Tibial nerve (tissue), 4 donors: ENCODE measurements around the gene MLLT1. TPM values are rescaled to one million over a fixed set of nuclear protein-coding genes. Genes with fewer than 3 reads are reported as not detected.
A peak's percentile ranks its signal among the peaks of the same experiment; 100 is the strongest.

Source experiments
- DNase-seq, 2 donors: peaks; one replicate each; pipeline ENCODE4 v3.0.0-alpha.2; 2019; ENCODE audit warnings: low spot score in 2 of 2
- H3K27ac ChIP-seq, 4 donors: fragments of 200-600 bp; sonication (generic) in 3 of 4; one replicate each; pipeline ENCODE4 v1.5.1; 2017 to 2019; ENCODE audit warnings: mild to moderate bottlenecking in 1 of 4
- H3K27me3 ChIP-seq, 2 donors: fragments of 200-600 bp; sonication (generic) in 1 of 2; one replicate each; pipeline versions ENCODE4 v1.5.1 to v1.6.0; 2017 to 2019
- H3K36me3 ChIP-seq, 3 donors: fragments of 200-600 bp; sonication (generic); one replicate each; pipeline ENCODE4 v1.5.1; 2018 to 2019
- H3K4me1 ChIP-seq, 4 donors: fragments of 200-600 bp; sonication (generic) in 3 of 4; one replicate each; pipeline ENCODE4 v1.5.1; 2017 to 2019
- H3K4me3 ChIP-seq, 4 donors: fragments of 200-600 bp; sonication (generic) in 3 of 4; one replicate each; pipeline ENCODE4 v1.5.1; 2017 to 2019; ENCODE audit warnings: mild to moderate bottlenecking in 1 of 4, moderate library complexity in 1 of 4
- H3K9me3 ChIP-seq, 4 donors: fragments of 200-600 bp; sonication (generic) in 3 of 4; one replicate each; pipeline ENCODE4 v1.5.1; 2017 to 2019
- CTCF ChIP-seq, 5 experiments: fragments of 200-600 bp in 3 of 5; fragments of 450-650 bp in 2 of 5; sonication (generic) in 3 of 5; IDR thresholded peaks; one replicate each; pipeline ENCODE4 v1.5.1; 2016 to 2019; ENCODE audit warnings: antibody characterized with exemption in 5 of 5, mild to moderate bottlenecking in 3 of 5, moderate library complexity in 2 of 5
- EP300 ChIP-seq, 2 donors: sonication (generic); formaldehyde crosslinking; IDR thresholded peaks; one replicate each; pipeline ENCODE4 v1.6.1; 2017; ENCODE audit warnings: antibody characterized with exemption in 2 of 2, mild to moderate bottlenecking in 1 of 2
- POLR2A ChIP-seq, 2 donors: fragments of 450-650 bp; IDR thresholded peaks; one replicate each; pipeline ENCODE4 v1.6.1; 2017; ENCODE audit warnings: antibody characterized with exemption in 2 of 2, mild to moderate bottlenecking in 2 of 2, moderate library complexity in 2 of 2
- WGBS, 2 donors: methylation state at CpG; one replicate each; pipeline ENCODE4 v1.1.5; 2018; 5-methylcytosine and 5-hydroxymethylcytosine counted together
- total RNA-seq, 4 donors: library from RNA; depleted of rRNA; stranded (reverse); fragments of >200 nt; gene quantifications; one replicate each; pipeline ENCODE4 v1.1.0, GENCODE V29; 2016

MLLT1 gene
- total RNA-seq, 4 donors from 2014 or later: 15.1 to 42.0 (median 19.9) TPM

GRCh38 chr19:6224308-6224675, 55.5 kb downstream of the MLLT1 start:
- peak overlapping the region in 1 of 4 donors; percentile 36 for H3K27ac ChIP-seq
- H3K4me1 ChIP-seq: peaks cover 0 to 84% (median 28%) of the 10 kb centered on the region in 4 donors
- H3K27me3 ChIP-seq: no peaks in the 10 kb centered on the region
- TF ChIP-seq EP300 (IDR thresholded peaks at IDR 0.05) (no peak), POLR2A (IDR thresholded peaks at IDR 0.05) (no peak), CTCF (IDR thresholded peaks at IDR 0.05) (no peak)
- DNase-seq: no peak
- H3K9me3 ChIP-seq: no peaks in the 10 kb centered on the region
- H3K36me3 ChIP-seq: peaks cover 0 to 79% (median 0%) of the 10 kb centered on the region in 3 donors
- 86 to 90% methylated on average over 3 to 4 of the region's 4 CpGs for WGBS, 2 donors
- no peak overlapping the region for H3K4me3 ChIP-seq

GRCh38 chr19:6223461-6224307, 56.1 kb downstream of the MLLT1 start:
- Histone ChIP-seq H3K27me3 (no peaks in the 10 kb centered on the region), H3K4me3 (no peak overlapping the region), H3K4me1 (peaks cover 0 to 84% (median 32%) of the 10 kb centered on the region in 4 donors), H3K9me3 (no peaks in the 10 kb centered on the region), H3K27ac (peak overlapping the region in 1 of 4 donors; percentile 36), H3K36me3 (peaks cover 0 to 79% (median 0%) of the 10 kb centered on the region in 3 donors)
- no peak for DNase-seq
- WGBS, 2 donors: 71 to 74% methylated on average over 13 to 16 of the region's 18 CpGs
- TF ChIP-seq POLR2A (IDR thresholded peaks at IDR 0.05) (no peak), EP300 (IDR thresholded peaks at IDR 0.05) (no peak), CTCF (IDR thresholded peaks at IDR 0.05) (no peak)

- no peaks in the 10 kb centered on the region for H3K27me3 ChIP-seq
- no peak for DNase-seq
- TF ChIP-seq EP300 (IDR thresholded peaks at IDR 0.05) (no peak), POLR2A (IDR thresholded peaks at IDR 0.05) (no peak), CTCF (IDR thresholded peaks at IDR 0.05) (no peak)
- H3K36me3 ChIP-seq: peaks cover 0 to 79% (median 0%) of the 10 kb centered on the region in 3 donors
- H3K27ac ChIP-seq: peak overlapping the region in 1 of 4 donors; percentile 36
- 78 to 81% methylated on average over 7 to 18 of the region's 18 CpGs for WGBS, 2 donors
- no peak overlapping the region for H3K4me3 ChIP-seq
- H3K9me3 ChIP-seq: no peaks in the 10 kb centered on the region
- peaks cover 0 to 84% (median 35%) of the 10 kb centered on the region in 4 donors for H3K4me1 ChIP-seq
Observed at GRCh38 chr19:6222884-6223283, 56.9 kb downstream of the MLLT1 start.

GRCh38 chr19:6221878-6222746, 57.7 kb downstream of the MLLT1 start:
- Histone ChIP-seq H3K4me1 (peaks cover 0 to 84% (median 40%) of the 10 kb centered on the region in 4 donors), H3K4me3 (no peak overlapping the region), H3K27ac (peak overlapping the region in 1 of 4 donors; percentile 6), H3K9me3 (no peaks in the 10 kb centered on the region), H3K27me3 (no peaks in the 10 kb centered on the region), H3K36me3 (peaks cover 0 to 72% (median 0%) of the 10 kb centered on the region in 3 donors)
- TF ChIP-seq CTCF (IDR thresholded peaks at IDR 0.05) (no peak), EP300 (IDR thresholded peaks at IDR 0.05) (no peak), POLR2A (IDR thresholded peaks at IDR 0.05) (no peak)
- no peak for DNase-seq
- WGBS, 2 donors: 87 to 89% methylated on average over 35 to 38 of the region's 40 CpGs
